ENCODE measurements around the gene POLR3E.

- TF ChIP-seq CTCF (IDR thresholded peaks at IDR 0.05; ENCODE audit: insufficient read depth, low read length, poor library complexity, severe bottlenecking) (no peak), EZH2phosphoT487 (conservative IDR thresholded peaks at IDR 0.05; ENCODE audit: low read length) (no peak)
These were observed 30.2 kb downstream of the POLR3E start for GRCh38 chr16:22327446-22327775.

All from SU-DHL-6 (cell line).